Upper lobe of right lung (tissue), 1 donor: Measurements from ENCODE around the gene RANBP10. TPM values are rescaled to one million over a fixed set of nuclear protein-coding genes. Genes with fewer than 3 reads are reported as not detected.
A peak's percentile ranks its signal among the peaks of the same experiment; 100 is the strongest.

ENCODE experiments used
- ATAC-seq: fragments of 200-7000 bp; cut with Tn5 transposase; one replicate; pipeline ENCODE4 v1.9.1; 2020; ENCODE audit warnings: mild to moderate bottlenecking, moderate library complexity
- DNase-seq: peaks from one replicate; pipeline ENCODE4 v3.0.0-alpha.2; 2020
- H3K27ac ChIP-seq: fragments of 200-600 bp; one replicate; pipeline ENCODE4 v1.8.0; 2022
- H3K27me3 ChIP-seq: fragments of 200-600 bp; one replicate; pipeline ENCODE4 v1.8.0; 2022; ENCODE audit warnings: mild to moderate bottlenecking
- H3K36me3 ChIP-seq: fragments of 200-600 bp; one replicate; pipeline ENCODE4 v1.8.0; 2022
- H3K4me1 ChIP-seq: fragments of 200-600 bp; one replicate; pipeline ENCODE4 v1.8.0; 2022
- H3K4me3 ChIP-seq: fragments of 200-600 bp; one replicate; pipeline ENCODE4 v1.8.0; 2022; ENCODE audit warnings: mild to moderate bottlenecking
- H3K9me3 ChIP-seq: fragments of 200-600 bp; one replicate; pipeline ENCODE4 v1.8.0; 2022
- intact Hi-C: fragments of 100-400 bp; cut with DNase I; formaldehyde crosslinking; loops from one replicate; pipeline ENCODE4 v1.11.0; 2022
- total RNA-seq: library from RNA; stranded (reverse); fragmentation: NEBNext Ultra II Directional; extraction: Animal tissue kit (Norgen Biotek cat#: 25700); gene quantifications from one replicate; pipeline ENCODE4 v1.2.1, GENCODE V29; 2021
- TF ChIP-seq, protein P1 (sequence below): fragments of 200-600 bp; IDR thresholded peaks from one replicate; pipeline ENCODE4 v1.8.0; 2022; ENCODE audit warnings: antibody characterized with exemption
- donor health status: DM: no; HTN: yes; CAD: no; lungs with severe emphysema.

Gene RANBP10
- total RNA-seq, 1 donor from 2014 or later = 19.2 TPM

DNA sequence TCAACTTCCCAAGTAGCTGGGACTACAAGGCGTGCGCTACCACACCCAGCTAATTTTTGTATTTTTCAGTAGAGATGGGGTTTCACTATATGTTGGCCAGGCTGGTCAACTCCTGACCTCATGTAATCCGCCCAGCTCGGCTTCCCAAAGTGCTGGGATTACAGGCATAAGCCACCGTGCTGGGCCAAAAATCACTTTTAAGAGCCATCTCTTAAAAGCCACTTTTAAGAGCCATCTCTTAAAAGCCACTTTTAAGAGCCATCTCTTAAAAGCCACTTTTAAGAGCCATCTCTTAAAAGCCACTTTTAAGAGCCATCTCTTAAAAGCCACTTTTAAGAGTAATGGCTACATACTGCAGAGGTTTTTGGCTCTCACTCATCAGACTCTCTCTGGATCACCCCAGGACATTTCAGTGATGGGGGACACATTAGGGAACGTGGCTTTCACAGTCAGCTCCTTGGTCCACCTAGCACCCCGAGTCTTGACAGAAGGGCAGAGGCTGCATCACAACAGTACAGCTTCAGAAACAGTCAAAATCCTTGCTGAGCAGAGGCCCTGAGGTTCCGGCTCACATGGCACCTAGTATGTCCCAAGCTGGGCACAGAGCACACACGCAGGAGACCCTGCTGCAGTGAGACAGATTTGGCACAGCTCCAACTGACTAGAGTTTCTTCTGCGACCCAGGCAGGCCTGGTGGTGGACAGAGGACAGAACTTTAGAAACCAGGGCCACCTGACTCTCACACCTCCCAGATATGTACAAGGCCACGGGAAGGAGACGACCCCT lies 23.6 kb downstream of the RANBP10 start:
- H3K4me3 ChIP-seq = no peak overlapping the region
- no peak for DNase-seq
- no peaks in the 10 kb centered on the region for H3K27me3 ChIP-seq
- intact Hi-C loops = no loop called here
- no peaks in the 10 kb centered on the region for H3K36me3 ChIP-seq
- H3K27ac ChIP-seq = no peak overlapping the region
- H3K4me1 ChIP-seq = no peaks in the 10 kb centered on the region
- no peaks in the 10 kb centered on the region for H3K9me3 ChIP-seq
- peak; percentile 56 for ATAC-seq
- TF ChIP-seq, protein P1, sequence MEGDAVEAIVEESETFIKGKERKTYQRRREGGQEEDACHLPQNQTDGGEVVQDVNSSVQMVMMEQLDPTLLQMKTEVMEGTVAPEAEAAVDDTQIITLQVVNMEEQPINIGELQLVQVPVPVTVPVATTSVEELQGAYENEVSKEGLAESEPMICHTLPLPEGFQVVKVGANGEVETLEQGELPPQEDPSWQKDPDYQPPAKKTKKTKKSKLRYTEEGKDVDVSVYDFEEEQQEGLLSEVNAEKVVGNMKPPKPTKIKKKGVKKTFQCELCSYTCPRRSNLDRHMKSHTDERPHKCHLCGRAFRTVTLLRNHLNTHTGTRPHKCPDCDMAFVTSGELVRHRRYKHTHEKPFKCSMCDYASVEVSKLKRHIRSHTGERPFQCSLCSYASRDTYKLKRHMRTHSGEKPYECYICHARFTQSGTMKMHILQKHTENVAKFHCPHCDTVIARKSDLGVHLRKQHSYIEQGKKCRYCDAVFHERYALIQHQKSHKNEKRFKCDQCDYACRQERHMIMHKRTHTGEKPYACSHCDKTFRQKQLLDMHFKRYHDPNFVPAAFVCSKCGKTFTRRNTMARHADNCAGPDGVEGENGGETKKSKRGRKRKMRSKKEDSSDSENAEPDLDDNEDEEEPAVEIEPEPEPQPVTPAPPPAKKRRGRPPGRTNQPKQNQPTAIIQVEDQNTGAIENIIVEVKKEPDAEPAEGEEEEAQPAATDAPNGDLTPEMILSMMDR = no peak

DNA sequence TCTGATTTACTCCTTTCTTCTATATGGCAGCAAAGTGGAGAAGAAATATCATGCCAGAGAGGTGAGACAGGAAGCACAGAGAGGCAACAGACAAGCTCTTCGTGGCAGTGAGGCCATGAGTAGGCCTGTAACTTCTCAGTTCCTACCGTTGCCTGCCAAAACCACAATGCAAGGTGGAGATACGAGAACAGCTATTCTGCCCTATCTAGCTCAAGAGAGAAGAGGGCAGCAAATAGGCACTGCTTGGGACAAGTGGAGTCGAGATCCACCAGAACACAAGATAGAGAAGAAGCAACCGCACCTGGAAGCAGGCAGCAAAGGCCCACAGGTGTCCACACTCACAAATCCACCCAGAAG lies 24.8 kb downstream of the RANBP10 start:
- intact Hi-C loops = no loop called here
- ATAC-seq = no peak

DNA sequence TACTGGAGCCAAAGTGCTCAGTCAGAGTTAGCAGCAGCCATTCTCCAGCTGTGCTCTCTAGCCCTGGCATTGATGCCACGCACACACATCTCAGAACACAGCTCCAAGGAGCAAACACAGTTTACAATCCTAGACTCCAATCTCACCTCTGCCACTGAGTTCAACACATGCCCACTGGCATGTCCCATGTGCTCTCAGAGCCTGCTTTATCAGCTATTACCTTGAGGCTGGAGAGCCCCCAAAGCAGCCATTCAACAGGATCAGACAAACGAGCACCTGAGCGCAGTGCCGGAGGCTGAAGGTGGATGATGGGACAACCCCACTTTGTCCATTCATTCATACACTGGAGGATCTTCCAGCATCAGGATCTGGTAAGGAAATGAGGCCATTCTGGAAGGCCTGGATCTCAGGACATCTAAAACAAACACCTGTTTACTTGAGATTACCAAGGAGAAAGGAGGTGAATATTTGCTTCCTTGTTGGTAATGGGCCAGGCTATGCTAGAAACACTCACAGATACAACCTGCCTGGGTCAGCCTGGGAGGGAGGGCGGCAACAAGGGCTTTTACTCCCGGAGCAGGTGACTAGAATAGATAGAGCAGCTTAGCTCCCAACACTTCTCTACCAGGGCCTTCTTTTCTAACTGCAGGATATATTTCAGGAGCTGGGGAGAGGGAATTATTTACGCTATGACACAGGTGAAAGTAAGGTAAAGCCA lies 25.4 kb downstream of the RANBP10 start:
- DNase-seq = no peak

More for the DNA sequence above, 24.8 kb downstream of the RANBP10 start:
- TF ChIP-seq, protein P1 = no peak
- no peak for DNase-seq
- Histone ChIP-seq H3K27me3 (no peaks in the 10 kb centered on the region), H3K27ac (no peak overlapping the region), H3K4me1 (no peaks in the 10 kb centered on the region), H3K9me3 (no peaks in the 10 kb centered on the region), H3K36me3 (no peaks in the 10 kb centered on the region), H3K4me3 (no peak overlapping the region)

DNA sequence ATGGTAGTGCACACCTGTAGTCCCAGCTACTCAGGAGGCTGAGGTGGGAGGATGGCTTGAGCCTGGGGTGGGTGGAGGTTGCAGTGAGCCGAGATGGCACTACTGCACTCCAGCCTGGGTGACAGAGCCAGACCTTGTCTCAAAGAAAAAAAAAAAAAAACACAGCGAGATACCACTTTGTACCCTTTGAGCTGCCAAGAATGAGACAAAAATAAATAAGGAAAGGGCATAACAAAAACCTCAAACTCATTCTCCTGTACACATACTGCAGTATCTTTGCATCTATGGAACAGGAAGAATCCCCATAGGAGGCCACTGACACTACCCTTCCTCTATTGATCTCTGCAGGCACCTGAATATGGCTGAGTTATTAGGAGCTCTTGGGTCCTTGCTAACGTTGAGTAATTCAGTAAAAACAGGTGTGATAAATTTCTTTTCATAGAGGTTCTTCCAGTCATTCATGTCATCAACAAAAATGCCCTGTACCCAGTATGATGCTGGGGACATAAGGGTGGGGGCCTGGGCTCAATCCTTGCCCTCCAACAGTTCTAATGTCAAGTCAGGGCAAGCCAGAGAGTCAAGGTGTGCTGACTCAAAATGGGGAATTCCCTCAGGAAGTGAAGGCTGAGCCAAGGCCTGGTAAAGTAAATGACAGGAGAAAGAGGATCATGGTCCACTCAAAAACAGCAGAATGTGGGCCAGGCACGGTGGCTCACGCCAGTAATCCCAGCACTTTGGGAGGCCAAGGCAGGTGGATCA lies 26.9 kb downstream of the RANBP10 start:
- ATAC-seq (peak; percentile 20), DNase-seq (no peak)
- intact Hi-C loops = no loop called here
- no peak overlapping the region for H3K4me3 ChIP-seq
- TF ChIP-seq, protein P1 = no peak
- no peak overlapping the region for H3K27ac ChIP-seq
- no peaks in the 10 kb centered on the region for H3K27me3 ChIP-seq
- H3K9me3 ChIP-seq = no peaks in the 10 kb centered on the region
- H3K4me1 ChIP-seq = peaks cover 3% of the 10 kb centered on the region
- H3K36me3 ChIP-seq = no peaks in the 10 kb centered on the region

More for the DNA sequence above, 25.4 kb downstream of the RANBP10 start:
- ATAC-seq = no peak
- TF ChIP-seq, protein P1 = no peak
- no peaks in the 10 kb centered on the region for H3K27me3 ChIP-seq
- intact Hi-C loops = no loop called here
- H3K4me3 ChIP-seq = no peak overlapping the region
- no peaks in the 10 kb centered on the region for H3K9me3 ChIP-seq
- H3K36me3 ChIP-seq = no peaks in the 10 kb centered on the region
- no peaks in the 10 kb centered on the region for H3K4me1 ChIP-seq
- H3K27ac ChIP-seq = no peak overlapping the region

DNA sequence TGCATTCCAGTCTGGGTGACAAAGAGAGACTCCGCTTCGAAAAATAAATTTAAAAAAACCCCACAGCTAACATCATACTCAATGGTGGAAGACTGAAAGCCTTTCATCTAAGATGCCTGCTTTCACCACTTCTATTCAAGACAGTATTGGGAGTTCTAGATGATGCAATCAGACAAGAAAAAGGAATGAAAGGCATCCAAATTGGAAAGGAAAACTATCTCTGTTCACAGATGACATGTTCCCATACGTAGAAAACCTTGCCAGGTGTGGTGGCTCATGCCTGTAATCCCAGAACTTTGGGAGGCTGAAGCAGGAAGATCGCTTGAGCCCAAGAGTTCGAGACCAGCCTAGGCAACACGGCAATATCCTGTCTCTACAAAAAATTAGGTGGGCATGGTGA lies 31.1 kb downstream of the RANBP10 start:
- H3K4me1 ChIP-seq = peaks cover 23% of the 10 kb centered on the region
- no peaks in the 10 kb centered on the region for H3K27me3 ChIP-seq
- no peaks in the 10 kb centered on the region for H3K9me3 ChIP-seq
- no peak for DNase-seq
- intact Hi-C loops = no loop called here
- H3K36me3 ChIP-seq = peaks cover 15% of the 10 kb centered on the region
- TF ChIP-seq, protein P1 = no peak
- H3K4me3 ChIP-seq = no peak overlapping the region
- no peak for ATAC-seq
- H3K27ac ChIP-seq = no peak overlapping the region
